WTC11 (cell line): ENCODE measurements around the gene R3HCC1L. TPM values are rescaled to one million over a fixed set of nuclear protein-coding genes. Genes with fewer than 3 reads are reported as not detected.
"Not testable (repeated sequence)": the region's sequence is repeated elsewhere in the genome, so short reads cannot be mapped to it uniquely, and the experiment has no call there.

Source experiments
- ATAC-seq: fragments of 200-7000 bp; cut with Tn5 transposase; 2 replicates; pipeline ENCODE4 v1.10.0; 2021; ENCODE audit warnings: mild to moderate bottlenecking, moderate library complexity
- CTCF ChIA-PET: fragments of 300-600 bp; sonication (Branson Sonifier 250); formaldehyde crosslinking; loops from one replicate; lab custom pipeline; 2021; ENCODE audit warnings: antibody characterized with exemption; lab: Charles Lee
- POLR2A ChIA-PET: fragments of 350-600 bp; sonication (Branson Sonifier 250); formaldehyde crosslinking; loops from one replicate; lab custom pipeline; 2021; ENCODE audit warnings: antibody characterized with exemption; lab: Charles Lee
- DNase-seq: peaks from one replicate; pipeline ENCODE4 v3.0.0; 2021; ENCODE audit warnings: low spot score
- H3K27ac Mint-ChIP-seq: 2 replicates; pipeline ENCODE4 v1.8.0; 2021; ENCODE audit warnings: mixed read lengths
- H3K27me3 Mint-ChIP-seq: 2 replicates; pipeline ENCODE4 v1.8.0; 2021; ENCODE audit warnings: low read depth, mild to moderate bottlenecking, moderate library complexity, mixed read lengths
- H3K36me3 Mint-ChIP-seq: 2 replicates; pipeline ENCODE4 v1.8.0; 2021; ENCODE audit warnings: mixed read lengths
- H3K4me1 Mint-ChIP-seq: 2 replicates; pipeline ENCODE4 v1.8.0; 2022; ENCODE audit warnings: mixed read lengths
- H3K4me3 Mint-ChIP-seq: 2 replicates; pipeline ENCODE4 v1.8.0; 2021; ENCODE audit warnings: mild to moderate bottlenecking, moderate library complexity, mixed read lengths
- H3K9me3 Mint-ChIP-seq: 2 replicates; pipeline ENCODE4 v1.8.0; 2021; ENCODE audit warnings: mixed read lengths
- GRHL2 ChIP-seq: fragments of 250-450 bp; sonication (Bioruptor Pico); IDR thresholded peaks from 2 replicates; pipeline ENCODE4 v1.8.0; 2022; ENCODE audit warnings: mild to moderate bottlenecking, moderate library complexity; ENCODE audit not compliant: insufficient replicate concordance, severe bottlenecking
- IRF2 ChIP-seq: sonication (generic); formaldehyde crosslinking; IDR thresholded peaks from 2 replicates; pipeline ENCODE4 v1.8.0; 2022; ENCODE audit warnings: low read depth, missing genetic modification reagents, borderline replicate concordance
- MYBL2 ChIP-seq: sonication (generic); formaldehyde crosslinking; IDR thresholded peaks from 2 replicates; pipeline ENCODE4 v1.8.1; 2023; ENCODE audit warnings: mild to moderate bottlenecking, moderate library complexity, missing genetic modification reagents
- SMAD4 ChIP-seq: sonication (generic); formaldehyde crosslinking; IDR thresholded peaks from 2 replicates; pipeline ENCODE4 v1.8.0; 2022; ENCODE audit warnings: mild to moderate bottlenecking, missing genetic modification reagents
- SOX15 ChIP-seq: fragments of 250-450 bp; sonication (Bioruptor Pico); IDR thresholded peaks from 2 replicates; pipeline ENCODE4 v1.9.0; 2021; ENCODE audit warnings: mild to moderate bottlenecking
- ZNF138 ChIP-seq: sonication (generic); formaldehyde crosslinking; conservative IDR thresholded peaks from 2 replicates; pipeline ENCODE4 v1.8.1; 2022; ENCODE audit warnings: mild to moderate bottlenecking, moderate library complexity, missing genetic modification reagents
- ZNF232 ChIP-seq: sonication (generic); formaldehyde crosslinking; IDR thresholded peaks from 2 replicates; pipeline ENCODE4 v1.8.0; 2022; ENCODE audit warnings: mild to moderate bottlenecking, missing genetic modification reagents
- total RNA-seq: library from RNA; stranded (reverse); gene quantifications from 3 replicates; pipeline ENCODE4 v1.2.3, GENCODE V29; 2021
- TF ChIP-seq, protein P1 (sequence below): sonication (generic); formaldehyde crosslinking; IDR thresholded peaks from 2 replicates; pipeline ENCODE4 v1.8.0; 2023; ENCODE audit warnings: mild to moderate bottlenecking, missing genetic modification reagents
- TF ChIP-seq, protein P2 (sequence below): sonication (generic); formaldehyde crosslinking; IDR thresholded peaks from 2 replicates; pipeline ENCODE4 v1.8.0; 2023; ENCODE audit warnings: missing genetic modification reagents
- TF ChIP-seq, protein P3 (sequence below): sonication (generic); formaldehyde crosslinking; IDR thresholded peaks from 2 replicates; pipeline ENCODE4 v1.8.0; 2022; ENCODE audit warnings: mild to moderate bottlenecking, missing genetic modification reagents
- TF ChIP-seq, protein P4 (sequence below): sonication (generic); formaldehyde crosslinking; IDR thresholded peaks from 2 replicates; pipeline ENCODE4 v1.8.1; 2023; ENCODE audit warnings: mild to moderate bottlenecking, missing genetic modification reagents, borderline replicate concordance
- TF ChIP-seq, protein P5 (sequence below): fragments of 250-450 bp; sonication (Bioruptor Pico); IDR thresholded peaks from 2 replicates; pipeline ENCODE4 v1.9.0; 2021; ENCODE audit warnings: mild to moderate bottlenecking, borderline replicate concordance
- TF ChIP-seq, protein P6 (sequence below): fragments of 250-450 bp; sonication (Bioruptor Pico); conservative IDR thresholded peaks from 2 replicates; pipeline ENCODE4 v1.9.0; 2021; ENCODE audit warnings: mild to moderate bottlenecking

The R3HCC1L gene
- total RNA-seq, 1 experiment from 2014 or later = 14.7 TPM

DNA sequence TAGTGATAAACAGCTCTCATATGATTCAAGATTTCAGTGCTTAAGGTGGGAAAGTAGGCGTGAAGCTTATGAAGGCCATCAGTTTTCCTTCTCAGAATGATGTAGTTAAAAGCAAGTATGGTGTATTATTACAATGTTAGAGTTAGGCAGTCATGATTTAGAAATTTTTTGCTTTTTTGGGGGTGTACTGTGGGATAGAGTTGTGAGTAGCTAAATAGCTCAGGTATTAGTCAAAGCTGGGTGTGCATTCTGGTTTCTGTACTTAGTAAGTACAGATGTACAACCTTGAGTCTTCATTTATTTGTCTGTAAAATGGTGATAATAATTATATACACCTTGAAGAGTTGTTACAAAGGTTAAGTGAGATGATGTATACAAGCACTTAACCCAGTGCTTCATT, 52.2 kb downstream of the R3HCC1L start (continued):
- TF ChIP-seq, protein P1, sequence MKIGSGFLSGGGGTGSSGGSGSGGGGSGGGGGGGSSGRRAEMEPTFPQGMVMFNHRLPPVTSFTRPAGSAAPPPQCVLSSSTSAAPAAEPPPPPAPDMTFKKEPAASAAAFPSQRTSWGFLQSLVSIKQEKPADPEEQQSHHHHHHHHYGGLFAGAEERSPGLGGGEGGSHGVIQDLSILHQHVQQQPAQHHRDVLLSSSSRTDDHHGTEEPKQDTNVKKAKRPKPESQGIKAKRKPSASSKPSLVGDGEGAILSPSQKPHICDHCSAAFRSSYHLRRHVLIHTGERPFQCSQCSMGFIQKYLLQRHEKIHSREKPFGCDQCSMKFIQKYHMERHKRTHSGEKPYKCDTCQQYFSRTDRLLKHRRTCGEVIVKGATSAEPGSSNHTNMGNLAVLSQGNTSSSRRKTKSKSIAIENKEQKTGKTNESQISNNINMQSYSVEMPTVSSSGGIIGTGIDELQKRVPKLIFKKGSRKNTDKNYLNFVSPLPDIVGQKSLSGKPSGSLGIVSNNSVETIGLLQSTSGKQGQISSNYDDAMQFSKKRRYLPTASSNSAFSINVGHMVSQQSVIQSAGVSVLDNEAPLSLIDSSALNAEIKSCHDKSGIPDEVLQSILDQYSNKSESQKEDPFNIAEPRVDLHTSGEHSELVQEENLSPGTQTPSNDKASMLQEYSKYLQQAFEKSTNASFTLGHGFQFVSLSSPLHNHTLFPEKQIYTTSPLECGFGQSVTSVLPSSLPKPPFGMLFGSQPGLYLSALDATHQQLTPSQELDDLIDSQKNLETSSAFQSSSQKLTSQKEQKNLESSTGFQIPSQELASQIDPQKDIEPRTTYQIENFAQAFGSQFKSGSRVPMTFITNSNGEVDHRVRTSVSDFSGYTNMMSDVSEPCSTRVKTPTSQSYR (CRISPR knock-in tag) = no peak
- TF ChIP-seq, protein P2, sequence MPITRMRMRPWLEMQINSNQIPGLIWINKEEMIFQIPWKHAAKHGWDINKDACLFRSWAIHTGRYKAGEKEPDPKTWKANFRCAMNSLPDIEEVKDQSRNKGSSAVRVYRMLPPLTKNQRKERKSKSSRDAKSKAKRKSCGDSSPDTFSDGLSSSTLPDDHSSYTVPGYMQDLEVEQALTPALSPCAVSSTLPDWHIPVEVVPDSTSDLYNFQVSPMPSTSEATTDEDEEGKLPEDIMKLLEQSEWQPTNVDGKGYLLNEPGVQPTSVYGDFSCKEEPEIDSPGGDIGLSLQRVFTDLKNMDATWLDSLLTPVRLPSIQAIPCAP (CRISPR knock-in tag) = no peak
- TF ChIP-seq, protein P3, sequence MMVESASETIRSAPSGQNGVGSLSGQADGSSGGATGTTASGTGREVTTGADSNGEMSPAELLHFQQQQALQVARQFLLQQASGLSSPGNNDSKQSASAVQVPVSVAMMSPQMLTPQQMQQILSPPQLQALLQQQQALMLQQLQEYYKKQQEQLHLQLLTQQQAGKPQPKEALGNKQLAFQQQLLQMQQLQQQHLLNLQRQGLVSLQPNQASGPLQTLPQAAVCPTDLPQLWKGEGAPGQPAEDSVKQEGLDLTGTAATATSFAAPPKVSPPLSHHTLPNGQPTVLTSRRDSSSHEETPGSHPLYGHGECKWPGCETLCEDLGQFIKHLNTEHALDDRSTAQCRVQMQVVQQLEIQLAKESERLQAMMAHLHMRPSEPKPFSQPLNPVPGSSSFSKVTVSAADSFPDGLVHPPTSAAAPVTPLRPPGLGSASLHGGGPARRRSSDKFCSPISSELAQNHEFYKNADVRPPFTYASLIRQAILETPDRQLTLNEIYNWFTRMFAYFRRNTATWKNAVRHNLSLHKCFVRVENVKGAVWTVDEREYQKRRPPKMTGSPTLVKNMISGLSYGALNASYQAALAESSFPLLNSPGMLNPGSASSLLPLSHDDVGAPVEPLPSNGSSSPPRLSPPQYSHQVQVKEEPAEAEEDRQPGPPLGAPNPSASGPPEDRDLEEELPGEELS = no peak
- TF ChIP-seq GRHL2 = no peak
- TF ChIP-seq ZNF138 (CRISPR knock-in tag) = no peak

DNA sequence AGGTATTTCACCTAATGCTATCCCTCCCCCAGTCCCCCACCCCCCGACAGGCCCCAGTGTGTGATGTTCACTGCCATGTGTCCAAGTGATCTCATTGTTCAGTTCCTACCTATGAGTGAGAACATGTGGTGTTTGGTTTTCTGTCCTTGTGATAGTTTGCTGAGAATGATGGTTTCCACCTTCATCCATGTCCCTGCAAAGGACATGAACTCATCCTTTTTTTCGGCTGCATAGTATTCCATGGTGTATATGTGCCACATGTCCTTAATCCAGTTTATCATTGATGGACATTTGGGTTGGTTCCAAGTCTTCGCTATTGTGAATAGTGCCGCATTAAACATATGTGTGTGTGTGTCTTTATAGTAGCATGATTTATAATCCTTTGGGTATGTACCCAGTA, 56.3 kb downstream of the R3HCC1L start:
- H3K9me3 Mint-ChIP-seq = peaks cover 17% of the 10 kb centered on the region
- peaks cover 28% of the 10 kb centered on the region for H3K36me3 Mint-ChIP-seq
- H3K27me3 Mint-ChIP-seq, POLR2A ChIA-PET, H3K4me1 Mint-ChIP-seq, ATAC-seq, H3K27ac Mint-ChIP-seq, DNase-seq, H3K4me3 Mint-ChIP-seq, CTCF ChIA-PET: not testable (repeated sequence)

DNA sequence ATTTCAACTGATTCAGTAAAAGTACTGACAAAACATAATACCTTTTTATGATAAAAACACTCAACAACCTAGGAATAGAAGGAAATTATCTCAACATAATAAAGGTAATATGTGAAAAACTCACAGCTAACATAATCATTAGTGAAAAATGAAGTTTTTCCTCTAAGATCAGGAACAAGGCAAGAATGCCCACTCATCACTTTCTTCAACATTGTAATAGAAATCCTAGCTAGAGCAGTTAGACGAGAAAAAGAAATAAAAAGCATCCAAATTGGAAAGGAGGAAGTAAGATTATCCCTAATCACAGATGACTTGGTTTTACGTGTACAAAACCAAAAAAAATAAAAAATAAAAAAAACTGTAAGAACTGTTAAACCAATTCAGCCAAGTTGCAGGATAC, 58.6 kb downstream of the R3HCC1L start:
- peaks cover 28% of the 10 kb centered on the region for H3K36me3 Mint-ChIP-seq
- POLR2A ChIA-PET = no interaction called here
- ATAC-seq = no peak
- TF ChIP-seq, protein P4, sequence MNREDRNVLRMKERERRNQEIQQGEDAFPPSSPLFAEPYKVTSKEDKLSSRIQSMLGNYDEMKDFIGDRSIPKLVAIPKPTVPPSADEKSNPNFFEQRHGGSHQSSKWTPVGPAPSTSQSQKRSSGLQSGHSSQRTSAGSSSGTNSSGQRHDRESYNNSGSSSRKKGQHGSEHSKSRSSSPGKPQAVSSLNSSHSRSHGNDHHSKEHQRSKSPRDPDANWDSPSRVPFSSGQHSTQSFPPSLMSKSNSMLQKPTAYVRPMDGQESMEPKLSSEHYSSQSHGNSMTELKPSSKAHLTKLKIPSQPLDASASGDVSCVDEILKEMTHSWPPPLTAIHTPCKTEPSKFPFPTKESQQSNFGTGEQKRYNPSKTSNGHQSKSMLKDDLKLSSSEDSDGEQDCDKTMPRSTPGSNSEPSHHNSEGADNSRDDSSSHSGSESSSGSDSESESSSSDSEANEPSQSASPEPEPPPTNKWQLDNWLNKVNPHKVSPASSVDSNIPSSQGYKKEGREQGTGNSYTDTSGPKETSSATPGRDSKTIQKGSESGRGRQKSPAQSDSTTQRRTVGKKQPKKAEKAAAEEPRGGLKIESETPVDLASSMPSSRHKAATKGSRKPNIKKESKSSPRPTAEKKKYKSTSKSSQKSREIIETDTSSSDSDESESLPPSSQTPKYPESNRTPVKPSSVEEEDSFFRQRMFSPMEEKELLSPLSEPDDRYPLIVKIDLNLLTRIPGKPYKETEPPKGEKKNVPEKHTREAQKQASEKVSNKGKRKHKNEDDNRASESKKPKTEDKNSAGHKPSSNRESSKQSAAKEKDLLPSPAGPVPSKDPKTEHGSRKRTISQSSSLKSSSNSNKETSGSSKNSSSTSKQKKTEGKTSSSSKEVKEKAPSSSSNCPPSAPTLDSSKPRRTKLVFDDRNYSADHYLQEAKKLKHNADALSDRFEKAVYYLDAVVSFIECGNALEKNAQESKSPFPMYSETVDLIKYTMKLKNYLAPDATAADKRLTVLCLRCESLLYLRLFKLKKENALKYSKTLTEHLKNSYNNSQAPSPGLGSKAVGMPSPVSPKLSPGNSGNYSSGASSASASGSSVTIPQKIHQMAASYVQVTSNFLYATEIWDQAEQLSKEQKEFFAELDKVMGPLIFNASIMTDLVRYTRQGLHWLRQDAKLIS (CRISPR knock-in tag) = no peak
- TF ChIP-seq, protein P5, sequence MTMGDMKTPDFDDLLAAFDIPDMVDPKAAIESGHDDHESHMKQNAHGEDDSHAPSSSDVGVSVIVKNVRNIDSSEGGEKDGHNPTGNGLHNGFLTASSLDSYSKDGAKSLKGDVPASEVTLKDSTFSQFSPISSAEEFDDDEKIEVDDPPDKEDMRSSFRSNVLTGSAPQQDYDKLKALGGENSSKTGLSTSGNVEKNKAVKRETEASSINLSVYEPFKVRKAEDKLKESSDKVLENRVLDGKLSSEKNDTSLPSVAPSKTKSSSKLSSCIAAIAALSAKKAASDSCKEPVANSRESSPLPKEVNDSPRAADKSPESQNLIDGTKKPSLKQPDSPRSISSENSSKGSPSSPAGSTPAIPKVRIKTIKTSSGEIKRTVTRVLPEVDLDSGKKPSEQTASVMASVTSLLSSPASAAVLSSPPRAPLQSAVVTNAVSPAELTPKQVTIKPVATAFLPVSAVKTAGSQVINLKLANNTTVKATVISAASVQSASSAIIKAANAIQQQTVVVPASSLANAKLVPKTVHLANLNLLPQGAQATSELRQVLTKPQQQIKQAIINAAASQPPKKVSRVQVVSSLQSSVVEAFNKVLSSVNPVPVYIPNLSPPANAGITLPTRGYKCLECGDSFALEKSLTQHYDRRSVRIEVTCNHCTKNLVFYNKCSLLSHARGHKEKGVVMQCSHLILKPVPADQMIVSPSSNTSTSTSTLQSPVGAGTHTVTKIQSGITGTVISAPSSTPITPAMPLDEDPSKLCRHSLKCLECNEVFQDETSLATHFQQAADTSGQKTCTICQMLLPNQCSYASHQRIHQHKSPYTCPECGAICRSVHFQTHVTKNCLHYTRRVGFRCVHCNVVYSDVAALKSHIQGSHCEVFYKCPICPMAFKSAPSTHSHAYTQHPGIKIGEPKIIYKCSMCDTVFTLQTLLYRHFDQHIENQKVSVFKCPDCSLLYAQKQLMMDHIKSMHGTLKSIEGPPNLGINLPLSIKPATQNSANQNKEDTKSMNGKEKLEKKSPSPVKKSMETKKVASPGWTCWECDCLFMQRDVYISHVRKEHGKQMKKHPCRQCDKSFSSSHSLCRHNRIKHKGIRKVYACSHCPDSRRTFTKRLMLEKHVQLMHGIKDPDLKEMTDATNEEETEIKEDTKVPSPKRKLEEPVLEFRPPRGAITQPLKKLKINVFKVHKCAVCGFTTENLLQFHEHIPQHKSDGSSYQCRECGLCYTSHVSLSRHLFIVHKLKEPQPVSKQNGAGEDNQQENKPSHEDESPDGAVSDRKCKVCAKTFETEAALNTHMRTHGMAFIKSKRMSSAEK = no peak
- no peak for TF ChIP-seq SMAD4
- TF ChIP-seq ZNF232 = no peak
- TF ChIP-seq MYBL2 (CRISPR knock-in tag) = no peak
- no peak for TF ChIP-seq IRF2
- TF ChIP-seq, protein P3 = no peak
- TF ChIP-seq, protein P6, sequence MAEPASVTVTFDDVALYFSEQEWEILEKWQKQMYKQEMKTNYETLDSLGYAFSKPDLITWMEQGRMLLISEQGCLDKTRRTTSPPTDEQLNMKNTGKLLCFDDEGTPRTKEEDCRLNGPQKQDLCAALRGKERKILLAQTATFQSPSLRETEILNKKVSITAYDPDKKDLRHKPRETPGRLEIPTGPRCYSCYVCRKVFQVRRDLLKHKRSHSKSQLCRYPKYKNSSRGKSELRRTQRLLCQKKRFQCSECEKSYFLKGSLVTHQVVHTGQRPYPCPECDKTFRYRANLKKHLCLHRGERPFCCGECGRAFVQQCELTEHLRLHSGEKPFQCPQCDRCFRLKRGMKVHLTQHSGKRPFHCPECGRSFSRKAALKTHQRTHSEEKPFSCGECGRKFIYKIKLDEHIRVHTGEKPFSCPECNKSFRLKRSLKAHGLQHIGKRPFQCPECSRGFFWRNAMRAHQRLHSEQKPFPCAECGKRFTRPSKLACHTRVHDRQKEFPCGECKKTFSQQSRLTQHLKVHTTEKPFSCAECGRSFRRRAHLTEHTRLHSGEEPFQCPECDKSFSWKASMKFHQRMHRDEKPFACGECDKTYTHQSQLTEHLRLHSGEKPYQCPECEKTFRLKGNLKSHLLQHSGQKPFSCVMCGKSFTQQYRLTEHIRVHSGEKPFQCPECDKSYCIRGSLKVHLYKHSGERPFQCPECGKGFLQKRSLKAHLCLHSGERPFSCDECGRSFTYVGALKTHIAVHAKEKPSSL (CRISPR knock-in tag) = no peak
- TF ChIP-seq SOX15 = no peak

More for the DNA sequence above, 58.6 kb downstream of the R3HCC1L start:
- peaks cover 17% of the 10 kb centered on the region for H3K9me3 Mint-ChIP-seq
- H3K27ac Mint-ChIP-seq = no peak overlapping the region
- H3K4me1 Mint-ChIP-seq = peaks cover 5% of the 10 kb centered on the region
- no peak overlapping the region for H3K4me3 Mint-ChIP-seq
- no peaks in the 10 kb centered on the region for H3K27me3 Mint-ChIP-seq
- CTCF ChIA-PET = no interaction called here
- DNase-seq = no peak
